Fibroblast of the conjunctiva (primary cell): ENCODE measurements around the gene SLC26A4.

ENCODE experiments used
- DNase-seq: peaks from one replicate; pipeline ENCODE4 v3.0.0-alpha.2; 2010; ENCODE audit warnings: low read depth

SLC26A4 gene

DNA sequence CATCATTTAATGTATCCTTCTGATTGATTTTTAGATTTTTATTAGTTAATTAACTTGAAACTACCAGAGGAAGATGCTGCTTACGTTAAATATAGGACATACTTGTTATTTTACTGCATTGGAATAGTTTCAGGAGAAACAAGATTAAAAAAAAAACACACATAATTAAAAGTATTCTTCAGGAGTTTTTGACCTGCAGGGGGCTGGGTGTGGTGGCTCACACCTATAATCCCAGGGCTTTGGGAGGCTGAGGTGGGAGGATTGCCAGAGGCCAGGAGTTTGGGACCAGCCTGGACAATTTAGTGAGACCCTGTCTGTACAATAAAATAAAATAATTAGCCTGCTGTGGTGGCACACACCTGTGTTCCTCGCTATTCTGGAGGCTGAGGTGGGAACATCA lies 94.0 kb downstream of the SLC26A4 start:
- DNase-seq, result no peak

DNA sequence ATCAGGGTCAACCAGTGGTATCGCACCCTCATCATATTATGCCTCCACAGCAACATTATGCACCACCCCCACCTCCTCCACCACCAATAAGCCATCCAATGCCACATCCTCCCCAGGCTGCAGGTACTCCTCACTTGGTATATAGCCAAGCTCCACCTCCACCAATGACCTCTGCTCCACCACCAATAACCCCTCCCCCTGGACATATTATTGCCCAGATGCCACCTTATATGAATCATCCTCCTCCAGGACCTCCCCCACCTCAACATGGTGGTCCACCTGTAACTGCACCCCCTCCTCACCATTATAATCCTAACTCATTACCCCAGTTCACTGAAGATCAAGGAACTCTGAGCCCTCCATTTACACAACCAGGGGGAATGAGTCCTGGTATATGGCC lies 98.0 kb downstream of the SLC26A4 start:
- no peak for DNase-seq

DNA sequence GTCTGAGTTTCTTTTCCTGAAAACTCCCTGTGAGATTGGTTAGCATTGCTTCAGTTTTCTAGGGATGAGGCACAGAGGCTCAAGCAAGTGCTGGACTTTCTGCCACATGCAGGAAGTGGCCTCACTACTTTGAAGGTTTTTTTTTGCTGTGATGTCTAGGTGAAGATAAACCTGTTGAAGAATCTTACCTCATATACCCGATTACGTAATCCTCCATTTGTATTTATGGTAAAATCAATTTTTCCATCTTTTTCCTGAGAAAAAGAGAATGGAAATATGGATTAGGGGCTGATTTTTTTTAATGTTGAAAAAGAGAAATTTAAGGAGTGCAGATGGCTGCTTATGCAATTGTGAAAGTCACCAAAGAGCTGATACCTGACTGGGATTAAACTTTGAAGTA lies 106.8 kb downstream of the SLC26A4 start:
- no peak for DNase-seq
